OCI-LY3 (cell line): ENCODE data around the gene CTXN2.

Source experiments
- H2AFZ ChIP-seq: fragments of 200-600, 300-600 bp; shearing (Covaris generic); 2 replicates; pipeline ENCODE4 v1.6.0; 2014; ENCODE audit warnings: antibody characterized with exemption, low read depth, low read length
- H3K27ac ChIP-seq: fragments of 200-600, 300-600 bp; sonication (generic); 2 replicates; pipeline ENCODE4 v1.5.1; 2014; ENCODE audit warnings: mild to moderate bottlenecking, low read length, moderate library complexity, mixed read lengths
- H3K27me3 ChIP-seq: fragments of 200-600, 300-600 bp; sonication (generic); 2 replicates; pipeline ENCODE4 v1.6.1; 2014; ENCODE audit warnings: low read depth, low read length, mixed read lengths
- H3K36me3 ChIP-seq: fragments of 200-600, 300-600 bp; sonication (generic); replicated peaks from 2 replicates; pipeline ENCODE3; 2014; ENCODE audit warnings: low read depth, low read length, mixed read lengths
- H3K4me1 ChIP-seq: fragments of 300-600, 200-600 bp; sonication (generic); 2 replicates; pipeline ENCODE4 v1.6.1; 2014; ENCODE audit warnings: low read length, mixed read lengths
- H3K4me2 ChIP-seq: fragments of 200-600, 300-600 bp; sonication (generic); 2 replicates; pipeline ENCODE4 v1.6.1; 2014; ENCODE audit warnings: low read length, mixed read lengths
- H3K4me3 ChIP-seq: fragments of 300-600, 200-600 bp; sonication (generic); 2 replicates; pipeline ENCODE4 v1.5.1; 2014; ENCODE audit warnings: antibody characterized with exemption, mild to moderate bottlenecking, low read length, moderate library complexity
- H3K79me2 ChIP-seq: fragments of 300-600, 200-600 bp; shearing (Covaris generic); 2 replicates; pipeline ENCODE4 v1.6.1; 2014; ENCODE audit warnings: mild to moderate bottlenecking, low read length, mixed read lengths
- H3K9ac ChIP-seq: fragments of 300-600, 200-600 bp; shearing (Covaris generic); 2 replicates; pipeline ENCODE4 v1.6.0; 2014; ENCODE audit warnings: mild to moderate bottlenecking, low read length, moderate library complexity
- H3K9me3 ChIP-seq: fragments of 200-600, 300-600 bp; shearing (Covaris generic); 2 replicates; pipeline ENCODE4 v1.6.1; 2014; ENCODE audit warnings: low read length, mixed read lengths; ENCODE audit not compliant: insufficient read depth
- H4K20me1 ChIP-seq: fragments of 200-600, 300-600 bp; sonication (generic); 2 replicates; pipeline ENCODE4 v1.6.1; 2016; ENCODE audit warnings: low read length, mixed read lengths; ENCODE audit not compliant: insufficient read depth
- EZH2phosphoT487 ChIP-seq: fragments of 200-600 bp; shearing (Covaris generic); IDR thresholded peaks from 2 replicates; pipeline ENCODE4 v1.6.1; 2018; ENCODE audit warnings: antibody characterized with exemption, mixed run types, low read depth
- TF ChIP-seq, protein P1 (sequence below): fragments of 200-600, 300-600 bp; sonication (generic); IDR thresholded peaks from 2 replicates; pipeline ENCODE4 v1.5.1; 2014; ENCODE audit warnings: antibody characterized with exemption, low read length, low read depth

Gene CTXN2

DNA sequence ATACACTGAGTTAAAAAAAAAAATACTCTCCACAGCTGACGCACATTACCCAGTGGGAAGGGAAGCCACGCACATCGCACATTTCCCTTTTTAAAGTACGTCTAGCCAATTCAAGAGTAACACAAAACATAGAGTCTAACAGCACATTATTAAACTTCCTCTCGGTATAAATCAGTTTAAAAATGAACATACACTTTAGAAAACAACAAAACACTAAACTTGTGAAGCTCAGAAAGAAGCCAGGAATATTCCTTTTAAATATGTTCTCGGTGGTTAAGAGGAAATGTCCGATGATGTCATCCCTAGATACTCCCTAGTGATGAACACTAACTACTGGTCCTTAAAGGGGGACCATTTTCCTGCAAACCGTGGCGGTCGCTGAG, 14.1 kb upstream of the CTXN2 start:
- Histone ChIP-seq H3K27ac (peak overlapping the region; percentile 45), H3K9me3 (no peaks in the 10 kb centered on the region), H3K36me3 (peaks cover 5% of the 10 kb centered on the region), H3K79me2 (peaks cover 54% of the 10 kb centered on the region), H3K4me2 (peak overlapping the region; percentile 75), H4K20me1 (peaks cover 21% of the 10 kb centered on the region), H2AFZ (peak overlapping the region; percentile 19; the same call in 1 of the 2 replicates), H3K4me3 (peak overlapping the region; percentile 89), H3K4me1 (peaks cover 24% of the 10 kb centered on the region), H3K9ac (peak overlapping the region; percentile 74), H3K27me3 (peaks cover 5% of the 10 kb centered on the region; the same call in 1 of the 2 replicates)
- TF ChIP-seq EZH2phosphoT487 = no peak
- TF ChIP-seq, protein P1, sequence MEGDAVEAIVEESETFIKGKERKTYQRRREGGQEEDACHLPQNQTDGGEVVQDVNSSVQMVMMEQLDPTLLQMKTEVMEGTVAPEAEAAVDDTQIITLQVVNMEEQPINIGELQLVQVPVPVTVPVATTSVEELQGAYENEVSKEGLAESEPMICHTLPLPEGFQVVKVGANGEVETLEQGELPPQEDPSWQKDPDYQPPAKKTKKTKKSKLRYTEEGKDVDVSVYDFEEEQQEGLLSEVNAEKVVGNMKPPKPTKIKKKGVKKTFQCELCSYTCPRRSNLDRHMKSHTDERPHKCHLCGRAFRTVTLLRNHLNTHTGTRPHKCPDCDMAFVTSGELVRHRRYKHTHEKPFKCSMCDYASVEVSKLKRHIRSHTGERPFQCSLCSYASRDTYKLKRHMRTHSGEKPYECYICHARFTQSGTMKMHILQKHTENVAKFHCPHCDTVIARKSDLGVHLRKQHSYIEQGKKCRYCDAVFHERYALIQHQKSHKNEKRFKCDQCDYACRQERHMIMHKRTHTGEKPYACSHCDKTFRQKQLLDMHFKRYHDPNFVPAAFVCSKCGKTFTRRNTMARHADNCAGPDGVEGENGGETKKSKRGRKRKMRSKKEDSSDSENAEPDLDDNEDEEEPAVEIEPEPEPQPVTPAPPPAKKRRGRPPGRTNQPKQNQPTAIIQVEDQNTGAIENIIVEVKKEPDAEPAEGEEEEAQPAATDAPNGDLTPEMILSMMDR = no peak

DNA sequence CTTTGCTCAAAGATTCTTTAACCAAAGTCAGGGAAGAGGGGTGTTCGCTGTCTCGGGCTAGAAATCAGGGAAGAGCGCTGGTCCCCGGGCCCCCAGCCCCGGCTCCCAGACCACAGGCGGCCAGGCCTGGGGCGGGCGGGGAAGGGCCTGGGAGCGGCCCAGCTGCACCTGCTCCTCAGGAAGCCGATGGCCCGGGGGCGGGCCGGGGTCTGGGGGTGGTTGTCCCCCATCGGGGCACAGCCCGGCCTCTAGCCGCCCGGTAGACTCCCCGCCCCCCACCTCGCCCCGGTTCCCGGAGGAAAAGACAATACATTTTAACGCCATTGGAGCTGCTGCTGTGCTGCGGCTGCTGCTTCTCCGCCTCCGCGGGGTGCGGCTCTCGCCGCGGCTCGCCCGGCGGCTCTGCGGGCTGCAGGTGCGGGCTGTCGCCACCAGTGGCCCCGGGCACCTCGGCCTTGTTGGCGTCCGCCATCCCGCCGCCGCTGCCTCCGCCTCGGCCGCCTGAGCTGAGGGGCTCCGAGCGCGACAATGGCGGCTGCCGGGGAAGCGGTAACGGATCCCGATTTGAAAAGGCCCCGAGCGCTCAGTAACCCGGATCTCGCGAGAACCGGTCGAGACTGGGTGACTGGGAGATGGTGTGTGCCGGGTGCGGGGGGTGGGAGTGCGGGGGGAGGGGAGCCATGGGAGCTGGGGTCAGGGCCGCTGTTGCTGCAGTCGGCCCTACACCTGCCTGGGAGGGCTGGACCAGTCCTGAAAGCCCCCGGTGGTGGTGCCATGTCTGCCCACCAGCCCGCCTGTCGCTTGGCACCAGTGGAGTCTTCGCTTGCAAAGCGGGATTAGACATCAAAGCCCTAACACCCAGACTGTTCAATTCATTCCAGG, 13.5 kb upstream of the CTXN2 start, which contains the start of gene MYEF2:
TSS of gene MYEF2 (minus strand) at position 530 of the 882 bp plus-strand sequence. CDS start at position 472, 58 bp downstream.
- no peak for TF ChIP-seq EZH2phosphoT487
- TF ChIP-seq, protein P1 = no peak
- Histone ChIP-seq H2AFZ (peak within 1 kb of the TSS; percentile 96), H3K27ac (peak within 1 kb of the TSS; percentile 45)

DNA sequence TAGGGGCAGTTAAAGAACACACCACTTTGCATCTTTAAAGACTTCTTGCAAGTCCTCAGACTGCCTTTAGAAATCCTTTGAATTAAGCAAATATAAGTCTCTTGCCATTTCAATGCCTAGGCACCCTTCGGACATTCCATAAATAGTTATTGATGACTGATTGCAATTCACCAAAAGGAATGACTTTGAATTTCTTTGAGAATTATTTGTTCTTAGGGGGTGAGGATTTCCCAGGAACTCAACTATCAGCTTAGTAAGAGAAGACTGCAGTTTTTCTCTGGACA, 12.9 kb upstream of the CTXN2 start:
- peak overlapping the region; percentile 74; the same call in 1 of the 2 replicates for H3K9ac ChIP-seq
- peaks cover 24% of the 10 kb centered on the region for H3K4me1 ChIP-seq
- peak overlapping the region; percentile 96 for H2AFZ ChIP-seq
- peaks cover 42% of the 10 kb centered on the region for H3K79me2 ChIP-seq
- H3K27ac ChIP-seq = no peak overlapping the region
- peak overlapping the region; percentile 89 for H3K4me3 ChIP-seq
- H3K9me3 ChIP-seq = no peaks in the 10 kb centered on the region
- peaks cover 5% of the 10 kb centered on the region for H3K36me3 ChIP-seq
- peaks cover 5% of the 10 kb centered on the region; the same call in 1 of the 2 replicates for H3K27me3 ChIP-seq
- peaks cover 21% of the 10 kb centered on the region for H4K20me1 ChIP-seq
- H3K4me2 ChIP-seq = peak overlapping the region; percentile 75
- TF ChIP-seq EZH2phosphoT487 = no peak
- TF ChIP-seq, protein P1 = no peak

More for the DNA sequence above, 13.5 kb upstream of the CTXN2 start, which contains the start of gene MYEF2:
- Histone ChIP-seq H3K9ac (peak within 1 kb of the TSS; percentile 74), H3K36me3 (peaks cover 5% of the 10 kb centered on the region), H3K79me2 (peaks cover 48% of the 10 kb centered on the region), H3K4me2 (peak within 1 kb of the TSS; percentile 75), H3K9me3 (no peaks in the 10 kb centered on the region), H3K4me1 (peaks cover 24% of the 10 kb centered on the region), H4K20me1 (peaks cover 21% of the 10 kb centered on the region), H3K27me3 (peaks cover 5% of the 10 kb centered on the region; the same call in 1 of the 2 replicates), H3K4me3 (peak within 1 kb of the TSS; percentile 89)

DNA sequence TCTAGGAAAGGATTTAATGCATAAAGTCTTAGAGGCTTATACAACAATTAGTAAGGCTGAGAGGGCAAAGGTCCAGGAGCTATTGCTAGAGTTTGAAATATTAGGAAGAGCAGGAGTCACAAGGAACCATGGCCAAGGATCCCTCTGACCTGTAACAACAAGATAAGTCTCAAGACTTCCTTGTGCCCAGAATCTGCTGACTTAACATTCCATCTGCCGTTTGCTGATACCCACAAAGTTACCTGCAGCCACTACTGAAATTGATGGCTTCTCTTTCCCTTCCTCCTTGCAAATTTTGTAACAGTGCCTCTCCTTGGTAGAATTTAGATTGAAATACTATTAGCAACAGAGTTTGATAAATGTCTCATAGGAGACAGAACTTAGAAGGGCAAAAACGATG, 8.7 kb upstream of the CTXN2 start:
- H3K4me2 ChIP-seq = no peak overlapping the region
- no peaks in the 10 kb centered on the region for H4K20me1 ChIP-seq
- H3K79me2 ChIP-seq = peaks cover under 1% of the 10 kb centered on the region; the same call in 1 of the 2 replicates
- no peak overlapping the region for H3K4me3 ChIP-seq
- TF ChIP-seq, protein P1 = no peak
- TF ChIP-seq EZH2phosphoT487 = no peak
- H3K4me1 ChIP-seq = no peaks in the 10 kb centered on the region
- no peak overlapping the region for H3K9ac ChIP-seq
- H2AFZ ChIP-seq = no peak overlapping the region
- H3K36me3 ChIP-seq = no peaks in the 10 kb centered on the region
- H3K9me3 ChIP-seq = no peaks in the 10 kb centered on the region
- peaks cover 18% of the 10 kb centered on the region for H3K27me3 ChIP-seq
- no peak overlapping the region for H3K27ac ChIP-seq
